ENCODE data around the gene ACVR2B. TPM values are rescaled to one million over a fixed set of nuclear protein-coding genes. Genes with fewer than 3 reads are reported as not detected.
"Not testable (repeated sequence)": the region's sequence is repeated elsewhere in the genome, so short reads cannot be mapped to it uniquely, and the experiment has no call there.

ACVR2B gene
- 2.2 and 4.2 TPM in 2 replicates for total RNA-seq

DNA sequence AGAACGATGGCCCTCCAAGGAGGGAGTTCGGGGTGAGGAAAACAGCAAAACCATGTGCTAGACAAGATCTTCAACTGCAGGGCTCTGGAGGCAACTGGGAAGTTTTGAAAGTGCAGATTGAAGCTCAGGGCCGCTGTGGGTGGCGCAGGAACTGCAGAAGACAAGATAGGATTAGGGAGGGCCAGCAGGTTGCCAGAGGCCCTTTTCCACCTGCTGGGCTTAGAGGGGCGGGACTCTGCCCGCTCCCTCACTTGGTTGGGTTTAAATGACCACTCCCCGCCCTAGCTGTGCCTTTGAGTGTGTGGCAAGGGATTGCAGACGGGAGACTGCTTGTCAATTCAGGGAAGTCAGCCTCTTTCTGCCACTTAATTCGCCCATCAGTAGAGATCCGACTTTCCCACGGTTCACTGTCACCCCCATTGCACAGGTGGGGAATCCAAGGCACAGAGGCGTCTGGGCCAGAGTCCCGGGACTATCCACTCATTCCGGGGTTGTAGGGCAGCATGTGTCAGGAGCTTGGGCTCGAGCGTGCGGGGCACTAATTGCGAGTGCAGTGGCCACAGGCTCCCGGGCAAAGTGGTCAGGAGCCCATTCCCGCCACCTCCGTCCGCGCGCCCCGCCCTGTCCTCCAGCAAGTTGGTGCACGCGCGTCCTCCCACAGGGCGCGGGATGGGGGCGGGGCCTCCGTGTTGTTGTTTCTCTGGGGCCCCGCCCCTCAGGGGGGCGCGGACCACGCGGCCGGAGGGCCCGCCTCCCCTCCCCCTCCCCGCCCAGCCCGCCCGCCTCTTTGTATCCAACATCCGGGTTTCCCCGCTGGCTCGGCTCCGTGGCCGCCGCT lies at the start of gene ACVR2B:
Gene ACVR2B, plus strand, starts transcription at position 816 of the 838 bp plus-strand sequence. CDS start 433 bp downstream, outside the sequence.
- DNase-seq (ENCODE audit: low read depth in 2 of 2) = peak; percentile 78 to 86

DNA sequence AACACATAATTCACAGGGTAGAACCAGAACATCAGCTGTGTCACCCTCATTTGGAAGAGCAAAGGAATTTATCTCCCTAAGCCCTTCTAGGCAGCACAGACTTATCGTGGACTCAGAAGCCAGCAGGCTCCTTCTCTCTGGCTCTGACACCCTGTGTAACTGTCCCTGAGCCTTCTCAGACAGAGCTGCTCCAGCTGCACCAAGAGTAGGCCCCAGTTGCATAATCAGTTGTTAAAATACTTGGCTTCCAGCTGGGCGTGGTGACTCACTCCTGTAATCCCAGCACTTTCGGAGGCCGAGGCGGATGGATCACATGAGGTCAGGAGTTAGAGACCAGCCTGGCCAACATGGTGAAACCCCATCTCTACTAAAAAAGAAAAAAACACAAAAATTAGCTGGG lies 49.4 kb upstream of the ACVR2B start:
- DNase-seq (ENCODE audit: low read depth in 2 of 2) = no peak

DNA sequence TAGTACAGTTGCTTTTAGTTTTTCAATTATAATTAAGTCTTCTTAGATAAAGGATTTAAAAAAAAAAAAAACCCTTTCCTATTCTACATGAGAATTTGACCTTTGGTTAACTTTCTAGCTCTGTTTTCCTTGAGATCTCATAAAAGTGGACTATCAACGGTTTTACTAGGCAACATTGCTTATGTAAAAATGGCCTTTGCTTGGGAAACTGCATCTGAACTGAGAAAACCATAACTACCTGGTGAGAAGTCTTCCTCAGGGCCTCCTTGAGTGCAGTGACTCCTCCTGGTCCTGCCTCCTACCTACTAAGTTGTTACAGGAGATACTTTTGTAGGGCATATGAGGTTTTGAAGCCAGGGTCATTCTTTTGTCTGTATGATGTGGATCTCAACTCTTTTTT lies 42.1 kb upstream of the ACVR2B start:
- DNase-seq (ENCODE audit: low read depth in 2 of 2) = no peak

DNA sequence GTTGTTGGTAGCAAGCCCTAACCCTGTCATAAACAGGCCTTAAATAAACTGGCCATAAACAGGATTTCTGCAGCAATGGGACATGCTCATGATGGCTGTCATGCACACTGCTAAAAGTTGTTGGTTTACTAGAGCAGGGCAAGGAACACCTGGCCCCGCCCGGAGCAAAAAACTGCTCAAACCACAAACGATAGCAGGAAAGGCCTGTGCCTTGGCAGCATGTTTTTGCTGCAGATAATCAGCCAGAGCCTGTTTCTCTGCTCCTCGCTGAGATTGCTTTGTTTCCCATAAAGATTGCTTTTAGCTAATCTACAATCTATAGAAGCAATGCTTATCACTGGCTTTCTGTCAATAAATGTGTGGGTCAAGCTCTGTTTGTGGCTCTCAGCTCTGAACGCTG lies 32.9 kb upstream of the ACVR2B start:
- DNase-seq (ENCODE audit: low read depth in 2 of 2) = not testable (repeated sequence)

DNA sequence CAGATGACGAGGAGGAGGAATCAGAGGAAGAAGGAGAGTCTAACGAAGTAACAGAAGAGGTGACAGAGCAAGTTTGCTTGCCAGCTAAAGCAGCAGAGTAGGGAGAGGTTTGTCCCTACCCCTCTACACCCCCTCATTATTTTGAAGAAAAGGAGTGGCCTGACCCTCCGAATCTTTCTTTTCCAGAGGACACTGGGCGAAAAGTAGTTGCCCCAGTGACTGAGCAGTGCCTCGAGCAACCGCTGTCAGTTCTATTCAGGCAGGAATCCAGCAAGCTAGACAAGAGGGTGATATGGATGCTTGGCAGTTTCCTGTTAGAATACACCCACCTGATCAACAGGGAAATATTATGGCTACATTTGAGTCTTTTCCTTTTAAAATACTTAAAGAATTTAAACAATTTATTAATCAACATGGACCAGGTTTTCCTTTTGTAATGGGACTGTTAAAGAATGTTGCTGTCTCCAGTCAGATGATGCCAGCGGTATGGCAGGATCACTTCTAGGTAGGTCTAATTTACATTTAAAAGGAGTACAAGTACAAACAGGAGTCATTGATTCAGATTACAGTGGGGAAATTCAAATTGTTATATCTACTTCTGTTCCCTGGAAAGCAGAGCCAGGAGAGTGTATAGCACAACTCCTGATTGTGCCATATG lies 31.9 kb upstream of the ACVR2B start:
- no peak for DNase-seq (ENCODE audit: low read depth in 2 of 2)

DNA sequence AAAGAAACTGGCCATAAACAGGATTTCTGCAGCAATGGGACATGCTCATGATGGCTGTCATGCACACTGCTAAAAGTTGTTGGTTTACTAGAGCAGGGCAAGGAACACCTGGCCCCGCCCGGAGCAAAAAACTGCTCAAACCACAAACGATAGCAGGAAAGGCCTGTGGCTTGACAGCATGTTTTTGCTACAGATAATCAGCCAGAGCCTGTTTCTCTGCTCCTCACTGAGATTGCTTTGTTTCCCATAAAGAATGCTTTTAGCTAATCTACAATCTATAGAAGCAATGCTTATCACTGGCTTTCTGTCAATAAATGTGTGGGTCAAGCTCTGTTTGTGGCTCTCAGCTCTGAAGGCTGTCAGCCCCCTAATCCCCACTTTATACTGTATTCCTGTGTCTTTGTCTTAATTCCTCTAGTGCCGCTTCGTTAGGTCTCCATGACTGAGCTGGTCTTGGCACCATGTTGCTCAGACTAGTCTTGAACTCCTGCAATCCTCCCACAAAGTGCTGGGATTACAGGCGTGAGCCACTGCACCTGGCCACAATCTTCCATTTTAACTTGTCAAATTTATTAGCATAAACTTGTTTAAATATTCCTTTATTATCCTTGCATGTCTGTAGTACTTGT lies 26.8 kb upstream of the ACVR2B start:
- DNase-seq (ENCODE audit: low read depth in 2 of 2) = not testable (repeated sequence)

DNA sequence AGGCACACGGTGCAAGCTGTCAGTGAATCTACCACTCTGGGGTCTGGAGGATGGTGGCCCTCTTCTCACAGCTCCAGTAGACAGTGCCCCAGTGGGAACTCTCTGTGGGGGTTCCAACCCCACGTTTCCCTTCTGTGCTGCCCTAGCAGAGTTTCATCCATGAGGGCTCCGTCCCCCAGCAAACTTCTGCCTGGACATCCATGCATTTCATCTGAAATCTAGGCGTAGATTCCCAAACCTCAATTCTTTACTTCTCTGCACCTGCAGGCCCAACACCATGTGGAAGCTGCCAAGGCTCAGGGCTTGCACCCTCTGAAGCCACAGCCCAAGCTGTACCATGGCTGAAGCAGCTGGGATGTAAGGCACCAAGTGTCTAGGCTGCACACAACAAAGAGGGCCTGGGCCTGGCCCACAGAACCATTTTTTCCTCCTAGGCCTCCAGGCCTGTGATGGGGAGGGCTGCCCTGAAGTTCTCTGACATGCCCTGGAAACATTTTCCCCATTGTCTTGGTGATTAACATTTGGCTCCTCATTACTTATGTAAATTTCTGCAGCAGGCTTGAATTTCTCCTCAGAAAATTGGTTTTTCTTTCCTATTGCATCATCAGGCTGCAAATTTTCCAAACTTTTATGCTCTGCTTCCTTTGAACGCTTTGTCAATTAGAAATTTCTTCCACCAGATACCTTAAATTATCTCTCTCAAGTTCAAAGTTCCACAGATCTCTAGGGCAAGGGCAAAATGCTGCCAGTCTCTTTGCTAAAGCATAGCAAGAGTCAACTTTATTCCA lies 20.6 kb upstream of the ACVR2B start:
- DNase-seq (ENCODE audit: low read depth in 2 of 2) = not testable (repeated sequence)

DNA sequence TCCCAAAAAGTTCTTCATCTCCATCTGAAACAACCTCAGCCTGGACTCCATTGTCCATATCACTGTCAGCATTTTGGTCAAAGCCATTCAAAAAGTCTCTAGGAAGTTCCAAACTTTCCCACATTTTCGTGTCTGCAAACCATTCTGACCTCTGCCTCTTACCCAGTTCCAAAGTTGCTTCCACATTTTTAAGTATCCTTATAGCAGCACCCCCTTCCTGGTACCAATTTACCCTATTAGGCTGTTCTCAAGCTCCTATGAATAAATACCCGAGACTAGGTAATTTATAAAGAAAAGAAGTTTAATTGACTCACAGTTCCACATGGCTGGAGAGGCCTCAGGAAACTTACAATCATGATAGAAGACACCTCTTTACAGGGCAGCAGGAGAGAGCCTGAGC lies 20.0 kb upstream of the ACVR2B start:
- DNase-seq (ENCODE audit: low read depth in 2 of 2) = not testable (repeated sequence)

DNA sequence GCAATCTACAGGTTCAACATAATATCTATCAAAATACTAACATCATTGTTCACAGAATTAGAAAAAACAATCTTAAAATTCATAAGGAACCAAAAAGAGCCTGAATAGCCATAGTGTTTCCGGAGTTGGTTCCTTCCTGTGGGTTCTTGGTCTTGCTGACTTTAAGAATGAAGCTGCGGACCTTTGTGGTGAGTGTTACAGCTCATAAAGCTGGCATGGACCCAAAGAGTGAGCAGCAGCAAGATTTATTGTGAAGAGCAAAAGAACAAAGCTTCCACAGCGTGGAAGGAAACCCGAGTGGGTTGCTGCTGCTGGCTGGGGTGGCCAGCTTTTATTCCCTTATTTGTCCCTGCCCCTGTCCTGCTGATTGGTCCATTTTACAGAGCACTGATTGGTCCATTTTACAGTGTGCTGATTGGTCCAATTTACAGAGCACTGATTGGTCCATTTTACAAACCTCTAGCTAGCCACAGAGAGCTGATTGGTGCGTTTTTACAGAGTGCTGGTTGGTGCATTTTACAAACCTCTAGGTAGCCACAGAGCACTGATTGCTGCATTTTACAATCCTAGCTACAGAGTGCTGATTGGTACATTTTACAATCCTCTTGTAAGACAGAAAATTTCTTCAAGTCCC lies 15.1 kb upstream of the ACVR2B start:
- peak in 1 of 2 donors; percentile 84 for DNase-seq (ENCODE audit: low read depth in 2 of 2)

DNA sequence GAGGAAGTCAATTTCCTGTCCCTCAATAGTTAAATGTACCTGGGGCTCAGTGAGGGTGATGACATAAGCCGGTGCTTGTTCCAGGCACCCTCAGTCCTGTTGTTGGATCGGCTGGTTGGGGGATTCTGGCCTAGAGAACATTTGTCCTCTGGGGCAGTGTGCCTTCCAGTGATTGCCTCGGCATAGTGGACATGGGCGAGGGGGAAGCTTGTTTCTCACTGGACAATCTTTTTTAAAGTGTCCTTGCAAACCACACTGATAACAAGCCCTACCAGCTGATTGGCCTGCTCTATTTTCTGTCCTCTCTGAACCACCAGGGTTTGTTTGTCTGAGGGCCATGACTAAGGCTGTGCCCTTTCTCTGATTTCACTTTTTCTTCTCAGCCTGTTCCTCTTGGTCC lies 10.5 kb upstream of the ACVR2B start:
- DNase-seq (ENCODE audit: low read depth in 2 of 2) = not testable (repeated sequence)

DNA sequence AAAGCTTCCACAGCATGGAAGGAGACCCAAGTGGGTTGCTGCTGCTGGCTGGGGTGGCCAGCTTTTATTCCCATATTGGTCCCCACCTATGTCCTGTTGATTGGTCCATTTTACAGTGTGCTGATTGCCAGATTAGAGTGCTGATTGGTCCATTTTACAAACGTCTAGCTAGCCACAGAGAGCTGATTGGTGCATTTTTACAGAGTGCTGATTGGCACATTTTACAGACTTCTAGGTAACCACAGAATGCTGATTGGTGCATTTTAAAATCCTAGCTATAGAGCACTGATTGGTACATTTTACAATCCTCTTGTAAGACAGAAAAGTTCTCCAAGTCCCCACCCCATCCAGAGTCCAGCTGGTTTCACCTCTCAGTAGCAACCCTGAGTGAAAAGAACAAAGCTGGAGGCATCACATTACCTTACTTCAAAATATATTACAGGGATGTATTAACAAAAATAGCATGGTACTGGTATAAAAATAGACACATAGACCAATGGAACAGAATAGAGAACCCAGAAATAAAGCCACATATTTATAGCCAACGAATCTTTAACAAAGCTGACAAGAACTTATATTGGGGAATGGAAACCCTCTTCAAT lies 7.5 kb upstream of the ACVR2B start:
- no peak for DNase-seq (ENCODE audit: low read depth in 2 of 2)

DNA sequence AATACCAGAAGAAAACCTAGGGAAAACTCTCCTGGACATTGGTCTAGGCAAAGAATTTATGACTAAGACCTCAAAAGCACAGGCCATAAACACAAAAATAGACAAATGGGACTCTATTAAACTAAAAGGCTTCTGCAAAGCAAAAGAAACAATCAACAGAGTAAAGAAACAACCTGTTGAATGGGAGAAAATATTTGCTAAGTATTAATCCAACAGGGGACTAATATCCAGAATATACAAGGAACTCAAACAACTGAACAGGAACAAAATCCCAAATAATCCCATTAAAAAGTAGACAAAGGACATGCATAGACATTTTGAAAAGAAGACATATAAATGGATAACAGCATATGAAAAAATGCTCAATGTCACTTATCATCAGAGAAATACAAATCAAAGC lies 6.9 kb upstream of the ACVR2B start:
- DNase-seq (ENCODE audit: low read depth in 2 of 2) = no peak

DNA sequence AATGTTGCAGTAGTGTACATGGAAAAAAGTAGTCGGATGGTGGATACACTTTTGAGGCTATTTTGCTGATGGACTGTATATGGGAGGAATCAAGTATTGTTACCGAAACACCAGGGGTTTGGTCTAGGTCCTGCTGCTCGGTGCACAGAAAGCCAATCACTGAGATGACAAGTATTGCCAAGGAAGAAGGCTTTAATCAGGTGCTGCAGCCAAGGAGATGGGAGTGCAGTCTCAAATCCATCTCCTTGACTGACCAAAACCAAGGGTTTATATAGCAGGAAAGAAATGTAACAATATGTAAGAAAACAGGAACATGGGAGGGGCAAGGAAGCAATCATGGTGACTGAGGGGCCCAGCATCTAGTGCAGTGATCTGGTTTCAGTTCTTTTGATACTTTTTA lies 2.8 kb upstream of the ACVR2B start:
- no peak for DNase-seq (ENCODE audit: low read depth in 2 of 2)

DNA sequence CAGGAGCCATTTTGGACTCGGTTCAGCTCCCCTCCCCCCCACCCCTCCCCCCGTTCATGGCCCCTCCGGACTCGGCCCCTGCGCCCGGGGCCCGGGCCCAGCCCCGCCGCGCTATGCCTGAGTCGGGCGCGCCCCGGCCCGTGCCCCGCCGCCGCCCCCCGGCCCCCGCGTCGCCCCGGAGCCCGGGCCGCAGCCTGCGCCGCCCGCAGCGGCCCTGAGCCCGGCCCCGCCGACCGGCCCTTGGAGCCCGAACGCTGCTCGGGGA lies 155 bp downstream of the ACVR2B start:
- no peak for DNase-seq (ENCODE audit: low read depth in 2 of 2)

DNA sequence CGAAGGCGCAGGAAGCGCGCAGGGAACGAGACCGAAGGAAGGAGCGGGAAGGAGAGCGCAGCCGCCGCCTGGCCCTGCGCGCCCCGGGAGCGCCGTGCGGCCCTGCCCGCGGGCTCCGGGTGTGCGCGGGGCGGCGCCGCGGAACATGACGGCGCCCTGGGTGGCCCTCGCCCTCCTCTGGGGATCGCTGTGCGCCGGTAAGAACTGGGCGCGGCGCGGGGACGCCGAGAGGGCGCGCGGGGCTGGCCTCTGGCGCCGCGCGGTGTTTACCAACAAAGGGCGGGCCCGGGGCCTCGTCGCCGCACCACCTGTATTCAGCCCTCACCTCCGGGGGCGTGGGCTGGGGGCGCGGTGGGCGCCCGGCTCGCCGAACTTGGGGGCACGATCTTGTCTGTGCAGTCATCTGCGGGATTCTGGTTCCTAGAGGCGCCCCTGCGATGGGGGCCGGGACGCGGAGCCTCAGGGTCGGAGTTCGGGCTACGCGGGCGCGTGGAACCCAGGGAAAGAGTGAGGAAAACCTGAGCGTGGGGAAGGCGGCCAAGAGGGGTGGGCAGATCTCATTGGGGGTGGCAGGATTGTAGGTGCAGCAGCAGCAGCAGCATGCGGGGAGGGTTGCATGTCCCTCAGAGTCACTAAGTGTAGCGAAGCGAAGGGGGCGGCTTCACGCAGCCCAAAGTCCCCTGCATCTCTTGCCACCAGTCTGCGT lies 641 bp downstream of the ACVR2B start:
- peak; percentile 34 to 36 for DNase-seq (ENCODE audit: low read depth in 2 of 2)

DNA sequence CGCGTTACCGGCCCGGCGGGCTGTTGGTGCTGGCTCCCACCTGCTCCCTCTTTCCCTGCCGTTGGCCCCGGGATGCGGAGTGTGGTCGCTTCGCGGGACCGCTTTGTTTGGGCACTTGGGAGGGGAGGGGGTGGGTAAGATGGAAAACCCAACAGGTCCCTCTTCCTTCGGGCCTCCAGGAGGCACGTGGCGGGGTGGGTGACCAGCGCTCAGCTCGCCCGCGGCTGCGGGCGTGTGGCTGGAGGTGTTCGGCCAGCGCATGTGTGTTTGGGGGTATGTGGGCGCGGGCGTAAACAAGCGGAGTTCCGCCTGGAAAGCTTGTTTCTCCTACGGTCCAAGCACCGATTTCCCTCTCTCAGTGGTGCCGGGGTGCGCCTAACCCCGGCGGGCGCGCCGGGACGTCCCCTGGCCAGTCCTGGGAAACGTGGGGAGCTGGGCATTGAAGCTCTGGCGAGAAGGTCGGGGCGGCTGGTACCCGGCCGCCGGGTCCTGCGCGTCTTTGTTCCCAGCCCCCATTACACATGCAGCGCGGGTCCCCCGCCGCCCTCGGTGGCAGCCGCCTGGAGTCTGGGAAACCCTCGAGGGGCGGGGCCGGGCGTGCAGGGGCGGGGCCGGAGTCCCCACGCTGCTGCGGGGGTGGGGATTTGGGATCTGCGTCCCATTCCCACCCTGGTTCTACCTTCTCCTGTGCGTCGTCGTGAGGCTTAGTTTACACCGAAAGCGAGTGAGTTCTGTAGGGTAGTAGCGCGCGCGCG lies 1.4 kb downstream of the ACVR2B start:
- DNase-seq (ENCODE audit: low read depth in 2 of 2) = peak; percentile 38 to 66

DNA sequence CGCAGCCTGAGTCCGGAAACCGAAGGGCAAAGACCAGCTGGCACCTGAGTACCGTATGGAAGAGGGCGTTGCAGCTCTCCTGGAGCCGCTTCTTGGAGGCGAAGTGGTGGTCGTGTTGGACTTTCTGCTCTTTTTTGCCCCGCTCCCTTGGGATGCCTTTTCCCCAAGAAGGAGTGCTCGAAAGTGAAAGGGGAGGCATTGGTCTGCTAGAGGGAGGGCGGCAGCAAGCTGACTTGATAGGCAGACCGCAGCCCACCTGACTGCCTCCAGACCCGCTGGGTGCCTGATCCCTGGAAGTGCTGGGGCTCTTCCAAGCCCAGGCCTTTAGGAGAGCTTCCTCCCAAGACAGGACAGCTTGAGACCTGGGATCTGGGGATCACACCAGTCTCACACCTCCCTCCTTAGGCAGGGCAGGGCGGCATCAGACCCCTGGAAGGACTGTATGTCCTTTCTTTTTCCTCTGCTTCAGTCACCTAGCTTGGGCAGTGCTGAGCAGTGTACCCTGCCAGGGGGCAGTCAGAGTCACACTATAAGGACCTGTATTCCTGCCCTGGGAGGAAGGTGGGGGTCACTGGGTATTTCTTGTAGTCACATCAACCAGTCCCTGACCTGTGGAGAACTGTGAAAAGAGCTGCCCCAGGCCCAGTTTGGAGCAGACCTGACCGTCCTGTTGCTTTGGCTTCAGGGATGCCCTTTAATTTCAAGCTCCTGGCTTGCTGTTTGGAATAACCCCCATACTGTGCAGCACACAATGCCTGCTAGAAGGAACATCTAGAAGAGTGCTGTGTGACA lies 2.1 kb downstream of the ACVR2B start:
- DNase-seq (ENCODE audit: low read depth in 2 of 2) = peak; percentile 43 to 51

DNA sequence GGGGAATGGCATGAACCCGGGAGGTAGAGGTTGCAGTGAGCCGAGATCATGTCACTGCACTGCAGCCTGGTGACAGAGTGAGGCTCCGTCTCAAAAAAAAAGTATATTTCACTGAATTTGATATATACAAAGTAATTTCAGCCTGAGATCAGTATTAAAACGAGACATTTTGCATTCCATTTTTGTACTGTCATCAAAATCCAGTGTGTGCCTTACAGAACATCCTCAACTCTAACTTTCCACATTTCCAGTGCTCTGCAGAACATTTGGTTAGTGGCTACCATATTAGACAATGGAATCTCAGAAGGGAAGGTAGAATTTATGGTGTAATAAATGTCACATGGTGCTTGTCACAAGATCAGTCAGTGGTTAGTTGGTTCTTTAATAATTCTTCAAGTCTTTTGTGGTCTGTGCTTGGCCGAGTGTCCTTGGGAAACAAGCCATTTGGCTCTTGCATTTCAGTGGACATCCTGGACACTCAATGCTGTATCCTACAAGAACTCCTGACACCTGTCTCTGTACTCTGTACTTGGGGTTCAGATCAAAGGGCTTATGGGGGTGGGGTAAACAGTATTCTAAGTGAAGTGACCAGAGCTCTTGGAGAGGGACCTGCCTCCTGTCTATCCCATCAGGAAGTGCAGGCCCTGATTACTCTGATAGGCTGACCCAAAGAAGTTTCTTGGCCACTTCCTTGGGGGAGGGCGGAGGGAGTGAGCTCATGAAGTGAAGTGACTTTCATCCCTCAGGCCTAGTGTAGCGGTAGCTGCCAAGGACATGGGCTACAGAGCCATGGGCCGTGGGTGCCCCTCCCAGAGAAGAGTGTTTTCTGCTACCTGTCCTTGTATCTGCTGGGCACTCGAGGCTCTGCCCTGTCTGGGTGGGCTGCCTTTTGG lies 3.7 kb downstream of the ACVR2B start:
- DNase-seq (ENCODE audit: low read depth in 2 of 2) = no peak
